PC-9 (cell line): ENCODE results near the gene CLIC2. TPM values are rescaled to one million over a fixed set of nuclear protein-coding genes. Genes with fewer than 3 reads are reported as not detected.
"Not testable (repeated sequence)": the region's sequence is repeated elsewhere in the genome, so short reads cannot be mapped to it uniquely, and the experiment has no call there.

Experiments
- Bru-seq: library from RNA; stranded (reverse); fragments of 400-500 nt; gene quantifications from one replicate; lab custom pipeline; 2021; lab: Mats Ljungman, UMichigan
- BruChase-seq, 2 experiments: library from RNA; stranded (reverse); fragments of 400-500 nt; gene quantifications; one replicate each; lab custom pipeline; 2021; lab: Mats Ljungman, UMichigan
- BruUV-seq: library from RNA; stranded (reverse); fragments of 400-500 nt; replicated peaks from 2 replicates; lab custom pipeline; 2021; lab: Mats Ljungman, UMichigan
- CTCF ChIA-PET: fragments of 300-600 bp; sonication (Branson Sonifier 250); formaldehyde crosslinking; loops from one replicate; lab custom pipeline; 2022; ENCODE audit warnings: antibody characterized with exemption; lab: Charles Lee
- POLR2A ChIA-PET: fragments of 300-600 bp; sonication (Branson Sonifier 250); formaldehyde crosslinking; loops from one replicate; lab custom pipeline; 2022; ENCODE audit warnings: antibody characterized with exemption; ENCODE audit not compliant: unreplicated experiment; lab: Charles Lee
- DNase-seq, 2 experiments: peaks; one replicate each; pipeline versions ENCODE4 v3.0.0 to v3.0.0-alpha.2; 2015 to 2022; ENCODE audit warnings: mixed read lengths in 1 of 2
- H2AFZ ChIP-seq: fragments of 200-600 bp; sonication (generic); 2 replicates; pipeline ENCODE4 v1.8.1; 2017; ENCODE audit warnings: antibody characterized with exemption
- H3F3A ChIP-seq: fragments of 200-600 bp; sonication (generic); 2 replicates; pipeline ENCODE4 v1.8.1; 2017; ENCODE audit warnings: antibody characterized with exemption, mild to moderate bottlenecking, low read depth; ENCODE audit not compliant: insufficient read depth
- H3K27ac ChIP-seq: fragments of 200-600 bp; sonication (generic); 2 replicates; pipeline ENCODE4 v1.6.1; 2016; ENCODE audit warnings: mixed run types
- H3K27me3 ChIP-seq: fragments of 200-600 bp; sonication (generic); 2 replicates; pipeline ENCODE4 v1.6.1; 2016; ENCODE audit warnings: low read depth, mixed run types; ENCODE audit not compliant: insufficient read depth
- H3K36me3 ChIP-seq: fragments of 200-600 bp; sonication (generic); 2 replicates; pipeline ENCODE4 v1.6.1; 2016; ENCODE audit warnings: low read depth, mixed run types
- H3K4me1 ChIP-seq: fragments of 200-600 bp; sonication (generic); replicated peaks from 2 replicates; pipeline ENCODE4 v1.6.1; 2016; ENCODE audit warnings: mixed run types; ENCODE audit not compliant: insufficient read depth
- H3K4me2 ChIP-seq: fragments of 200-600 bp; sonication (generic); 2 replicates; pipeline ENCODE4 v1.6.1; 2017; ENCODE audit warnings: mixed run types
- H3K4me3 ChIP-seq: fragments of 200-600 bp; sonication (generic); 2 replicates; pipeline ENCODE4 v1.6.1; 2016; ENCODE audit warnings: mixed run types
- H3K79me2 ChIP-seq: fragments of 200-600 bp; sonication (generic); 2 replicates; pipeline ENCODE4 v1.6.1; 2017; ENCODE audit warnings: low read depth, mixed run types
- H3K9me2 ChIP-seq: fragments of 200-600 bp; sonication (generic); 2 replicates; pipeline ENCODE4 v1.8.1; 2017; ENCODE audit warnings: mild to moderate bottlenecking; ENCODE audit not compliant: insufficient read depth
- H3K9me3 ChIP-seq: fragments of 200-600 bp; sonication (generic); 2 replicates; pipeline ENCODE4 v1.8.1; 2016; ENCODE audit warnings: low read depth; ENCODE audit not compliant: insufficient read depth
- H4K20me1 ChIP-seq: fragments of 200-600 bp; sonication (generic); 2 replicates; pipeline ENCODE4 v1.8.1; 2017; ENCODE audit not compliant: insufficient read depth
- CTCF ChIP-seq: fragments of 200-600 bp; sonication (generic); conservative IDR thresholded peaks from 2 replicates; pipeline ENCODE4 v1.6.1; 2017; ENCODE audit warnings: mixed run types, antibody characterized with exemption, mild to moderate bottlenecking, moderate library complexity
- EZH2 ChIP-seq: fragments of 200-600 bp; sonication (generic); IDR thresholded peaks from 2 replicates; pipeline ENCODE4 v1.8.0; 2017; ENCODE audit warnings: antibody characterized with exemption, low read depth
- intact Hi-C: fragments of 100-400 bp; cut with micrococcal nuclease; formaldehyde crosslinking; loops from one replicate; pipeline ENCODE4 v1.10.0; 2022; ENCODE audit not compliant: unreplicated experiment
- long read RNA-seq: library from polyadenylated mRNA; stranded (forward); transcript quantifications from one replicate; pipeline ENCODE4 v2.0.0, GENCODE V29; 2022
- total RNA-seq: library from RNA; stranded (reverse); gene quantifications from 2 replicates; pipeline ENCODE4 v1.2.3, GENCODE V29; 2021

Gene CLIC2
- total RNA-seq: 0.17 and 0.33 TPM in 2 replicates
- percentile 30 among the genes with signal in this experiment for Bru-seq, nascent RNA
- percentile 31 among the genes with signal in this experiment for BruChase-seq, experiment 1, labeled RNA remaining after a 2-hour chase
- percentile 23 among the genes with signal in this experiment for BruChase-seq, experiment 2, labeled RNA remaining after a 6-hour chase
- long read RNA-seq: 0 reads

GRCh38 chrX:155334486-155335336 lies at the start of gene CLIC2:
Gene CLIC2, minus strand, starts transcription at chrX:155334614. Its CDS starts 187 bp downstream, at chrX:155334427.
- no peaks in the 10 kb centered on the region for H3K27me3 ChIP-seq
- no peak within 1 kb of the TSS for H3K4me3 ChIP-seq
- ChIA-PET CTCF (no interaction called here), POLR2A (no interaction called here)
- no peaks in the 10 kb centered on the region for H3K4me1 ChIP-seq
- H3K27ac ChIP-seq: no peak within 1 kb of the TSS
- no peak within 1 kb of the TSS for H3K4me2 ChIP-seq
- H3K79me2 ChIP-seq: no peaks in the 10 kb centered on the region
- H2AFZ ChIP-seq: no peak within 1 kb of the TSS
- no peaks in the 10 kb centered on the region for H4K20me1 ChIP-seq
- BruUV-seq: no TSS peak
- no peak for DNase-seq
- H3K9me2 ChIP-seq: no peaks in the 10 kb centered on the region
- H3K36me3 ChIP-seq: no peaks in the 10 kb centered on the region
- no peaks in the 10 kb centered on the region for H3K9me3 ChIP-seq
- intact Hi-C loops: no loop called here
- H3F3A ChIP-seq: no peaks in the 10 kb centered on the region
- no peak for TF ChIP-seq EZH2
- no peak for TF ChIP-seq CTCF

- H3K4me1 ChIP-seq, H3K27me3 ChIP-seq, H3K4me2 ChIP-seq, H4K20me1 ChIP-seq, H3K27ac ChIP-seq, H3K4me3 ChIP-seq, DNase-seq, CTCF ChIA-PET, POLR2A ChIA-PET, H3K79me2 ChIP-seq, H2AFZ ChIP-seq, intact Hi-C loops, BruUV-seq, H3K9me2 ChIP-seq, H3K36me3 ChIP-seq, H3F3A ChIP-seq, H3K9me3 ChIP-seq: not testable (repeated sequence)
These were observed 48.1 kb upstream of the CLIC2 start for GRCh38 chrX:155382529-155382967.

GRCh38 chrX:155381843-155382528 lies 47.6 kb upstream of the CLIC2 start, which contains the start of gene F8A2:
Gene F8A2, plus strand, starts transcription at chrX:155382095. Its CDS starts 20 bp downstream, at chrX:155382115.
- H4K20me1 ChIP-seq, POLR2A ChIA-PET, intact Hi-C loops, H3K9me3 ChIP-seq, H3K4me2 ChIP-seq, H3K79me2 ChIP-seq, H3K27ac ChIP-seq, H3K4me3 ChIP-seq, DNase-seq, H3K9me2 ChIP-seq, H3K4me1 ChIP-seq, CTCF ChIA-PET, H2AFZ ChIP-seq, H3F3A ChIP-seq, H3K27me3 ChIP-seq, BruUV-seq, H3K36me3 ChIP-seq: not testable (repeated sequence)

GRCh38 chrX:155379802-155380201 lies 45.4 kb upstream of the CLIC2 start:
- H3K9me2 ChIP-seq, DNase-seq, intact Hi-C loops, H3K27me3 ChIP-seq, H4K20me1 ChIP-seq, H3K4me3 ChIP-seq, POLR2A ChIA-PET, H3K79me2 ChIP-seq, H3K9me3 ChIP-seq, H3K27ac ChIP-seq, H3K36me3 ChIP-seq, BruUV-seq, H3K4me1 ChIP-seq, H3F3A ChIP-seq, H2AFZ ChIP-seq, CTCF ChIA-PET, H3K4me2 ChIP-seq: not testable (repeated sequence)

- H3K9me3 ChIP-seq, H3K36me3 ChIP-seq, H3K27me3 ChIP-seq, H3K9me2 ChIP-seq, CTCF ChIA-PET, H3K4me2 ChIP-seq, H3F3A ChIP-seq, H3K79me2 ChIP-seq, BruUV-seq, H3K4me3 ChIP-seq, DNase-seq, H3K27ac ChIP-seq, H2AFZ ChIP-seq, H4K20me1 ChIP-seq, intact Hi-C loops, H3K4me1 ChIP-seq, POLR2A ChIA-PET: not testable (repeated sequence)
These were observed 39.5 kb upstream of the CLIC2 start for GRCh38 chrX:155373777-155374458.

GRCh38 chrX:155363712-155364111 lies 29.3 kb upstream of the CLIC2 start:
- H3K9me3 ChIP-seq, H3K4me1 ChIP-seq, H3K4me2 ChIP-seq, H3F3A ChIP-seq, H3K27me3 ChIP-seq, H3K36me3 ChIP-seq, POLR2A ChIA-PET, CTCF ChIA-PET, H3K79me2 ChIP-seq, BruUV-seq, H3K27ac ChIP-seq, H2AFZ ChIP-seq, H3K9me2 ChIP-seq, H4K20me1 ChIP-seq, DNase-seq, H3K4me3 ChIP-seq, intact Hi-C loops: not testable (repeated sequence)
